HCT116 (cell line): ENCODE measurements around the gene MCAM. TPM values are rescaled to one million over a fixed set of nuclear protein-coding genes. Genes with fewer than 3 reads are reported as not detected.

ENCODE experiments used
- CBX3 ChIP-seq: IDR thresholded peaks from 2 replicates; pipeline ENCODE4 v1.6.1; 2012; ENCODE audit warnings: low read depth
- CEBPB ChIP-seq: IDR thresholded peaks from 2 replicates; pipeline ENCODE4 v1.6.1; 2012; ENCODE audit warnings: low read depth
- EZH2 ChIP-seq: fragments of 200-600 bp; sonication (generic); IDR thresholded peaks from 2 replicates; pipeline ENCODE4 v1.6.1; 2017; ENCODE audit warnings: antibody characterized with exemption, mixed run types
- EZH2phosphoT487 ChIP-seq: fragments of 200-600 bp; IDR thresholded peaks from 2 replicates; pipeline ENCODE4 v1.6.1; 2018; ENCODE audit warnings: antibody characterized with exemption, borderline replicate concordance
- FOSL1 ChIP-seq: IDR thresholded peaks from 2 replicates; pipeline ENCODE4 v1.6.1; 2012; ENCODE audit warnings: low read depth
- POLR2AphosphoS5 ChIP-seq: IDR thresholded peaks from 2 replicates; pipeline ENCODE4 v1.6.1; 2011; ENCODE audit warnings: mild to moderate bottlenecking, low read depth, low read length, moderate library complexity
- SIN3A ChIP-seq: IDR thresholded peaks from 2 replicates; pipeline ENCODE4 v1.6.1; 2012; ENCODE audit warnings: low read depth
- SP1 ChIP-seq: IDR thresholded peaks from 2 replicates; pipeline ENCODE4 v1.6.1; 2012; ENCODE audit warnings: low read depth
- SRF ChIP-seq: IDR thresholded peaks from 2 replicates; pipeline ENCODE4 v1.6.1; 2012; ENCODE audit warnings: low read depth
- YY1 ChIP-seq: IDR thresholded peaks from 2 replicates; pipeline ENCODE4 v1.6.1; 2011; ENCODE audit warnings: low read length, low read depth, moderate library complexity, mild to moderate bottlenecking; ENCODE audit not compliant: insufficient replicate concordance; ENCODE audit errors: extremely low read depth
- ZNF274 ChIP-seq: fragments of 200-500 bp; sonication (Bioruptor generic); IDR thresholded peaks from 2 replicates; pipeline ENCODE4 v1.6.1; 2014; ENCODE audit warnings: mild to moderate bottlenecking, low read depth, low read length, inconsistent platforms
- total RNA-seq: library from RNA; stranded (reverse); gene quantifications from one replicate; pipeline ENCODE4 v1.2.1, GENCODE V29; 2021; ENCODE audit not compliant: unreplicated experiment
- TF ChIP-seq, protein P1 (sequence below): IDR thresholded peaks from 2 replicates; pipeline ENCODE4 v1.6.1; 2011; ENCODE audit warnings: mild to moderate bottlenecking, low read length, moderate library complexity; ENCODE audit not compliant: insufficient replicate concordance; ENCODE audit errors: extremely low read depth
- TF ChIP-seq, protein P2 (sequence below): IDR thresholded peaks from 2 replicates; pipeline ENCODE4 v1.6.1; 2012
- TF ChIP-seq, protein P3 (sequence below), 3 experiments: fragments of 200-600 bp in 1 of 3; sonication (generic) in 1 of 3; IDR thresholded peaks in 2 of 3; conservative IDR thresholded peaks in 1 of 3; 2 replicates each; pipeline ENCODE4 v1.5.1; 2012 to 2017; ENCODE audit warnings: low read depth in 2 of 3, low read length in 2 of 3, antibody characterized with exemption in 1 of 3, borderline replicate concordance in 1 of 3, control low read depth in 1 of 3, mild to moderate bottlenecking in 1 of 3, mixed read lengths in 1 of 3, mixed run types in 1 of 3, moderate library complexity in 1 of 3; ENCODE audit not compliant: insufficient read depth in 1 of 3

Gene MCAM
- total RNA-seq, 1 experiment from 2014 or later = 17.4 TPM

DNA sequence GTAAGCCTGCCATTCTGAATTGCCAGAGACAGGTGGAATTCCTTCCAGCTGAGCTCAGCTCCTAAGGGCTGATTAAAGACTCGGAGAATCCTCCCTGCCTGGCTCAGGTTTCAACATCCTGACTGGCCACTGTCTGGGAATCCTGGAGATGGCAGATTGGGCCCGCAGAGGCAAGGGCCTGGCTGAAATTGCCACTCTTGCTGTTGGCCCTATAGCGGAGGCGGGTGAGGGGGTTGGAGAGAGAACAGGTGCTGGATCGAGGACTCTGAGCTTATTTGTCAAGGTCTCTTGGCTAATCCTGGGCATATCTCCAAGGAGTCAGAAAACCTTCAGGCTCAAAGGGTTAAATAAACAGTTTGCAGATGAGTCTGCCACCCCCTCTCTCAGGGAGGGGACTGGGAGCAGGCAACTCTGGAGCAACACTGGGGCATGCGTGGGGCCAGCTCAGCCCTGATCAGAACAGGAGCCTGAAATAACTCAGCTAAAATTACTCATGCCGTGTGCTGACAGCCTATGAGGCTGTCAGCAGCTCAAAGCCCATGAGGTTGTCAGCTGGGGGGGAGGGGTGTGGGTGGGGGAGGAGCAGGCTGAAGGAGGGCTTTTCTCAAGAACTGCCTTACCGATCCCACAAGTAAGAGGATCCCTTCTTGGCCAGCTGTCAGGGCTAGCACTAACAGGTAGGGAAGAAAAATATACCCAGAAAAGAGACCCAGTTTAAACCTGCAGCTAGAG lies 44.3 kb upstream of the MCAM start (continued):
- TF ChIP-seq, protein P1, sequence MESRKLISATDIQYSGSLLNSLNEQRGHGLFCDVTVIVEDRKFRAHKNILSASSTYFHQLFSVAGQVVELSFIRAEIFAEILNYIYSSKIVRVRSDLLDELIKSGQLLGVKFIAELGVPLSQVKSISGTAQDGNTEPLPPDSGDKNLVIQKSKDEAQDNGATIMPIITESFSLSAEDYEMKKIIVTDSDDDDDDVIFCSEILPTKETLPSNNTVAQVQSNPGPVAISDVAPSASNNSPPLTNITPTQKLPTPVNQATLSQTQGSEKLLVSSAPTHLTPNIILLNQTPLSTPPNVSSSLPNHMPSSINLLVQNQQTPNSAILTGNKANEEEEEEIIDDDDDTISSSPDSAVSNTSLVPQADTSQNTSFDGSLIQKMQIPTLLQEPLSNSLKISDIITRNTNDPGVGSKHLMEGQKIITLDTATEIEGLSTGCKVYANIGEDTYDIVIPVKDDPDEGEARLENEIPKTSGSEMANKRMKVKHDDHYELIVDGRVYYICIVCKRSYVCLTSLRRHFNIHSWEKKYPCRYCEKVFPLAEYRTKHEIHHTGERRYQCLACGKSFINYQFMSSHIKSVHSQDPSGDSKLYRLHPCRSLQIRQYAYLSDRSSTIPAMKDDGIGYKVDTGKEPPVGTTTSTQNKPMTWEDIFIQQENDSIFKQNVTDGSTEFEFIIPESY = no peak
- TF ChIP-seq, protein P2, sequence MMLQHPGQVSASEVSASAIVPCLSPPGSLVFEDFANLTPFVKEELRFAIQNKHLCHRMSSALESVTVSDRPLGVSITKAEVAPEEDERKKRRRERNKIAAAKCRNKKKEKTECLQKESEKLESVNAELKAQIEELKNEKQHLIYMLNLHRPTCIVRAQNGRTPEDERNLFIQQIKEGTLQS = no peak
- TF ChIP-seq CBX3 = no peak
- TF ChIP-seq, protein P3, sequence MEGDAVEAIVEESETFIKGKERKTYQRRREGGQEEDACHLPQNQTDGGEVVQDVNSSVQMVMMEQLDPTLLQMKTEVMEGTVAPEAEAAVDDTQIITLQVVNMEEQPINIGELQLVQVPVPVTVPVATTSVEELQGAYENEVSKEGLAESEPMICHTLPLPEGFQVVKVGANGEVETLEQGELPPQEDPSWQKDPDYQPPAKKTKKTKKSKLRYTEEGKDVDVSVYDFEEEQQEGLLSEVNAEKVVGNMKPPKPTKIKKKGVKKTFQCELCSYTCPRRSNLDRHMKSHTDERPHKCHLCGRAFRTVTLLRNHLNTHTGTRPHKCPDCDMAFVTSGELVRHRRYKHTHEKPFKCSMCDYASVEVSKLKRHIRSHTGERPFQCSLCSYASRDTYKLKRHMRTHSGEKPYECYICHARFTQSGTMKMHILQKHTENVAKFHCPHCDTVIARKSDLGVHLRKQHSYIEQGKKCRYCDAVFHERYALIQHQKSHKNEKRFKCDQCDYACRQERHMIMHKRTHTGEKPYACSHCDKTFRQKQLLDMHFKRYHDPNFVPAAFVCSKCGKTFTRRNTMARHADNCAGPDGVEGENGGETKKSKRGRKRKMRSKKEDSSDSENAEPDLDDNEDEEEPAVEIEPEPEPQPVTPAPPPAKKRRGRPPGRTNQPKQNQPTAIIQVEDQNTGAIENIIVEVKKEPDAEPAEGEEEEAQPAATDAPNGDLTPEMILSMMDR (IDR thresholded peaks at IDR 0.05 in 2 of 3, conservative IDR thresholded peaks at IDR 0.05 in 1 of 3; ENCODE audit: borderline replicate concordance in 1 of 3, insufficient read depth in 1 of 3, low read depth in 2 of 3, low read length in 2 of 3) = no peak
- TF ChIP-seq YY1 = peak; percentile 10
- no peak for TF ChIP-seq EZH2
- no peak for TF ChIP-seq ZNF274
- peak; percentile 55 for TF ChIP-seq SP1
- TF ChIP-seq EZH2phosphoT487 = no peak
- TF ChIP-seq CEBPB = no peak; the same call in 1 of the 2 replicates
- no peak for TF ChIP-seq SRF
- TF ChIP-seq FOSL1 = 0 out of 2 replicates have a peak, but pooled peaks have one; percentile 22
- no peak for TF ChIP-seq POLR2AphosphoS5
- TF ChIP-seq SIN3A = no peak; the same call in none of the 2 replicates
